HG03442 (cell line): ENCODE data around the gene TCF15.

Source experiments
- ATAC-seq: cut with Tn5 transposase; IDR thresholded peaks from one replicate; pipeline ENCODE4 v1.9.1; 2021; ENCODE audit warnings: mild to moderate bottlenecking, moderate library complexity; ENCODE audit not compliant: unreplicated experiment

The TCF15 gene

DNA sequence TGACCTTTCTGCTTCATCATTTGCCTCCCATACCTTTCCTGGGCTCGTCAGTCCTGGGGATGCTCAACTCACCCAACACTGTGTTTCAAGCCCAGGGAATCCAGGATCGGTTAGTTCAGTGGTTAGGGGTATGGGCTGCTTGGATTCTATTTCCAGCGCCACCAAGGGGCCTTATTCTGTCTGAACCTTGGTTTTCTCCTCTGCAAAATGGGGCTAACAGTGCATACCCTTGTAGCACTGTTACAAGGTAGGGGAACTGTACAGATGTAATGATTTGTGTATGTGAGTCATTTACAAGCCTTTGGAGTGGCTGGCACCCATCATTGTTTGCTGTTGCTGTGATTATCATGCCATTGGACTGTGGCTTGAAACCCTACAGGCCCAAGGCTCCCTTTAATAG, 52.0 kb downstream of the TCF15 start:
- no peak for ATAC-seq

DNA sequence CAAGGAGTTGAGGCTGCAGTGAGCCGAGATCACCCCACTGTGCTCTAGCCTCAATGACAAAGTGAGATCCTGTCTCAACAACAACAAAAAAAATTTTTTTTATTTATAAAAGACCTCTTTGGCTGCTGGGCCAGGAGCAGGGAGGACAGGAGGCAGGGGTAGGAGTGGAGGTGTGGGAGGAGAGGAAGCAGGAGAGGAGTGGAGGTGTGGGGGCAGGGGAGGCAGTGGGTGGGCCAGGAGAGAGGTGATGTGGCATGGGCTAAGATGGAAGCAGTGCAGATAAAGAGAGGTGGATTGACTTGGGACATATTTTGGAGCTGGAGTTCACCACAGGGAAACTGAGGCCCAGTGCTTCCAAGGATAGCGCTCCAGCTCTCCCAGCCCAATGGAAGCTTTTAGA, 53.1 kb downstream of the TCF15 start:
- ATAC-seq = no peak

DNA sequence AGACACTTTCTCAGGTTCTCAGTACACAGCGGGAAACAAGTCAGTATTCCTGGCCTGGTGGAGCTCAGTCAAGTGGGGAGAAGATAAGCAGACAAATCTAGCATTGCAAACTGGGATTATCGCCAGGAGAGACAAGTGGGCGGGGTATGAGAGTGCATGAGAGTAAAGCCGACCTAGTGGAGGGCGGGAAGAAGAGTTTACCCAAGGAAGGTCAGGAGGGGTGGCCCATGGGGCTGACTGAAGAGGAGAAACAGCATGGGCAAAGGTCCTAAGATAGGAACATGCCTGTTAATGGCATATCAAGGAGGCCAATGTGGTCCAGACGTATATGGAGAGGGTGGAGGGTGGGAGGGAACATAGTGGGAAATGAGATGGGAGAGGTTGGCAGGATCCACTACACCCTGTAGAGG, 54.1 kb downstream of the TCF15 start:
- no peak for ATAC-seq
